Neural progenitor cell (in vitro differentiated cells): ENCODE results near the gene RUNX1.

Source experiments
- CTCF ChIP-seq: fragments of 200-600 bp; sonication (generic); IDR thresholded peaks from 2 replicates; pipeline ENCODE4 v1.5.1; 2017; ENCODE audit warnings: antibody characterized with exemption, mild to moderate bottlenecking
- EZH2phosphoT487 ChIP-seq: fragments of 200-600 bp; sonication (generic); IDR thresholded peaks from 2 replicates; pipeline ENCODE4 v1.6.1; 2017; ENCODE audit warnings: antibody characterized with exemption

DNA sequence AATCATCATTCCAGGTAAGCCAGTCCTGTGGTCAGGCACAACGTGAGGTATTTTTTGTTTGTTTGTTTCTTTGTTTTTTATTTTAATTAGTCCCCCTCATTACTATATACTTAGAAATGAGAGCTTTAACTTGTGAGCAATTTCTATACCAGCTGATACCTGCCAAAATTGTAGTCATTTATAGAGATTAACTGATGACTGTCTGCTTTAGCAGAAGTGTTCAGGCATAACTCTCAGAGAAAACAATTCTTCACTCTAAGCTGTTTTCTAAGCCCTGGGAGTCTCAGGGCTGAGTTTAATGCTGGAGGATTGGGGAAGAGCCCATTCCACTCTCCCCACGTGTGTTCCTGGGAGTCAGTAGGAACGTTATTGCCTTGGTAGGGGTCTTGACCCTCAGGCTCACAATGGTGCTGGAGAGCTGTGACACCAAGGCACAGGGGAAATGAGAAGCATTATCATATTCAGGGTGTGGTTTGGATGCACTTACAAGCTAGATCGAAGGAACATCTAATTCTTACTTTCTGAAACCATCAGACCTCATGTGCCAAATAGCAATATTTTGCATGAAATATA lies 212.1 kb downstream of the RUNX1 start:
- TF ChIP-seq CTCF = no peak
- no peak for TF ChIP-seq EZH2phosphoT487
